GM18517 (cell line): ENCODE measurements around the gene RPS6KB2.

Experiments
- ATAC-seq: cut with Tn5 transposase; IDR thresholded peaks from one replicate; pipeline ENCODE4 v1.9.1; 2021; ENCODE audit warnings: mild to moderate bottlenecking, moderate library complexity; ENCODE audit not compliant: unreplicated experiment

Gene RPS6KB2

GRCh38 chr11:67441098-67441563 is 12.8 kb downstream of the RPS6KB2 start:
- no peak for ATAC-seq

GRCh38 chr11:67441731-67442351 is 13.5 kb downstream of the RPS6KB2 start:
- ATAC-seq = no peak

- no peak for ATAC-seq
Observed at GRCh38 chr11:67442504-67443404, 14.5 kb downstream of the RPS6KB2 start.

- no peak for ATAC-seq
Observed at GRCh38 chr11:67445515-67445914, 17.2 kb downstream of the RPS6KB2 start.

- no peak for ATAC-seq
Observed at GRCh38 chr11:67448220-67448609, 19.9 kb downstream of the RPS6KB2 start.

- no peak for ATAC-seq
Observed at GRCh38 chr11:67449116-67449844, 21.0 kb downstream of the RPS6KB2 start.

GRCh38 chr11:67450796-67451657 is 22.7 kb downstream of the RPS6KB2 start:
- ATAC-seq = no peak

GRCh38 chr11:67451658-67451976 is 23.3 kb downstream of the RPS6KB2 start:
- no peak for ATAC-seq

GRCh38 chr11:67452141-67452952 is 24.1 kb downstream of the RPS6KB2 start, which contains the start of gene GPR152:
GPR152 (minus strand) TSS chr11:67452729; CDS start chr11:67452724, 5 bp downstream.
- no peak for ATAC-seq

- no peak for ATAC-seq
Observed at GRCh38 chr11:67453816-67454732, 25.8 kb downstream of the RPS6KB2 start.

- ATAC-seq = no peak
Observed at GRCh38 chr11:67455054-67455453, 26.8 kb downstream of the RPS6KB2 start, which contains the start of gene CABP4. CABP4 (plus strand) TSS chr11:67455354; CDS start chr11:67455424, 70 bp downstream.

GRCh38 chr11:67456068-67456705 is 27.9 kb downstream of the RPS6KB2 start:
- ATAC-seq = no peak

GRCh38 chr11:67457453-67457852 is 29.2 kb downstream of the RPS6KB2 start:
- ATAC-seq = no peak

GRCh38 chr11:67458266-67458665 is 30.0 kb downstream of the RPS6KB2 start:
- no peak for ATAC-seq

GRCh38 chr11:67463186-67463585 is 34.9 kb downstream of the RPS6KB2 start:
- no peak for ATAC-seq

GRCh38 chr11:67463680-67464410 is 35.6 kb downstream of the RPS6KB2 start:
- no peak for ATAC-seq

- peak; percentile 52 for ATAC-seq
Observed at GRCh38 chr11:67464411-67465188, 36.3 kb downstream of the RPS6KB2 start.
